ENCODE measurements around the gene TCF21. TPM values are rescaled to one million over a fixed set of nuclear protein-coding genes. Genes with fewer than 3 reads are reported as not detected.

Gene TCF21
- total RNA-seq, 1 donor from 2014 or later, result not detected

GRCh38 chr6:133863228-133863627 lies 25.7 kb upstream of the TCF21 start:
- Mint-ChIP-seq H3K27ac (ENCODE audit: unreplicated experiment) (no peak overlapping the region), H3K36me3 (ENCODE audit: low read depth, unreplicated experiment) (no peaks in the 10 kb centered on the region), H3K27me3 (ENCODE audit: unreplicated experiment) (peaks cover 1% of the 10 kb centered on the region), H3K9me3 (ENCODE audit: unreplicated experiment) (no peaks in the 10 kb centered on the region), H3K4me1 (ENCODE audit: unreplicated experiment) (no peaks in the 10 kb centered on the region), H3K4me3 (ENCODE audit: unreplicated experiment) (no peak overlapping the region)
- DNase-seq (ENCODE audit: low spot score), result no peak
- TF ChIP-seq CTCF (IDR thresholded peaks at IDR 0.05; ENCODE audit: unreplicated experiment), result no peak

GRCh38 chr6:133865680-133866079 lies 23.2 kb upstream of the TCF21 start:
- Mint-ChIP-seq H3K27ac (ENCODE audit: unreplicated experiment) (no peak overlapping the region), H3K9me3 (ENCODE audit: unreplicated experiment) (no peaks in the 10 kb centered on the region), H3K4me3 (ENCODE audit: unreplicated experiment) (no peak overlapping the region), H3K36me3 (ENCODE audit: low read depth, unreplicated experiment) (no peaks in the 10 kb centered on the region), H3K27me3 (ENCODE audit: unreplicated experiment) (no peaks in the 10 kb centered on the region), H3K4me1 (ENCODE audit: unreplicated experiment) (no peaks in the 10 kb centered on the region)
- DNase-seq (ENCODE audit: low spot score), result no peak
- TF ChIP-seq CTCF (IDR thresholded peaks at IDR 0.05; ENCODE audit: unreplicated experiment), result no peak

- DNase-seq (ENCODE audit: low spot score), result no peak
- Mint-ChIP-seq H3K4me3 (ENCODE audit: unreplicated experiment) (no peak overlapping the region), H3K27me3 (ENCODE audit: unreplicated experiment) (no peaks in the 10 kb centered on the region), H3K4me1 (ENCODE audit: unreplicated experiment) (no peaks in the 10 kb centered on the region), H3K27ac (ENCODE audit: unreplicated experiment) (no peak overlapping the region), H3K9me3 (ENCODE audit: unreplicated experiment) (no peaks in the 10 kb centered on the region), H3K36me3 (ENCODE audit: low read depth, unreplicated experiment) (no peaks in the 10 kb centered on the region)
- TF ChIP-seq CTCF (IDR thresholded peaks at IDR 0.05; ENCODE audit: unreplicated experiment), result no peak
Observed at GRCh38 chr6:133871131-133871530, 17.8 kb upstream of the TCF21 start.

GRCh38 chr6:133873538-133873937 lies 15.4 kb upstream of the TCF21 start:
- no peaks in the 10 kb centered on the region for H3K27me3 Mint-ChIP-seq (ENCODE audit: unreplicated experiment)
- H3K27ac Mint-ChIP-seq (ENCODE audit: unreplicated experiment), result no peak overlapping the region
- TF ChIP-seq CTCF (IDR thresholded peaks at IDR 0.05; ENCODE audit: unreplicated experiment), result no peak
- peaks cover 6% of the 10 kb centered on the region for H3K4me1 Mint-ChIP-seq (ENCODE audit: unreplicated experiment)
- DNase-seq (ENCODE audit: low spot score), result no peak
- no peaks in the 10 kb centered on the region for H3K9me3 Mint-ChIP-seq (ENCODE audit: unreplicated experiment)
- no peaks in the 10 kb centered on the region for H3K36me3 Mint-ChIP-seq (ENCODE audit: low read depth, unreplicated experiment)
- H3K4me3 Mint-ChIP-seq (ENCODE audit: unreplicated experiment), result no peak overlapping the region

- H3K9me3 Mint-ChIP-seq (ENCODE audit: unreplicated experiment), result no peaks in the 10 kb centered on the region
- H3K4me3 Mint-ChIP-seq (ENCODE audit: unreplicated experiment), result no peak overlapping the region
- no peak overlapping the region for H3K27ac Mint-ChIP-seq (ENCODE audit: unreplicated experiment)
- H3K36me3 Mint-ChIP-seq (ENCODE audit: low read depth, unreplicated experiment), result no peaks in the 10 kb centered on the region
- H3K4me1 Mint-ChIP-seq (ENCODE audit: unreplicated experiment), result peaks cover 6% of the 10 kb centered on the region
- no peaks in the 10 kb centered on the region for H3K27me3 Mint-ChIP-seq (ENCODE audit: unreplicated experiment)
- TF ChIP-seq CTCF (IDR thresholded peaks at IDR 0.05; ENCODE audit: unreplicated experiment), result no peak
- no peak for DNase-seq (ENCODE audit: low spot score)
Observed at GRCh38 chr6:133877116-133877515, 11.8 kb upstream of the TCF21 start.
